Osteocyte (in vitro differentiated cells): Measurements from ENCODE around the gene IGFL4. TPM values are rescaled to one million over a fixed set of nuclear protein-coding genes. Genes with fewer than 3 reads are reported as not detected.

ENCODE experiments used
- DNase-seq: peaks from one replicate; pipeline ENCODE4 v3.0.0; 2021; ENCODE audit warnings: mixed read lengths; ENCODE audit not compliant: unreplicated experiment; ENCODE audit errors: extremely low spot score
- H3K27ac Mint-ChIP-seq: one replicate; pipeline ENCODE4 v1.8.0; 2021; ENCODE audit warnings: mild to moderate bottlenecking, mixed read lengths; ENCODE audit not compliant: unreplicated experiment
- H3K27me3 Mint-ChIP-seq: one replicate; pipeline ENCODE4 v1.8.0; 2021; ENCODE audit warnings: mixed read lengths; ENCODE audit not compliant: unreplicated experiment
- H3K36me3 Mint-ChIP-seq: one replicate; pipeline ENCODE4 v1.8.0; 2021; ENCODE audit warnings: mixed read lengths; ENCODE audit not compliant: unreplicated experiment
- H3K4me1 Mint-ChIP-seq: one replicate; pipeline ENCODE4 v1.8.0; 2021; ENCODE audit warnings: mixed read lengths; ENCODE audit not compliant: unreplicated experiment
- H3K4me3 Mint-ChIP-seq: one replicate; pipeline ENCODE4 v1.8.0; 2021; ENCODE audit warnings: mild to moderate bottlenecking, moderate library complexity, mixed read lengths; ENCODE audit not compliant: unreplicated experiment
- H3K9me3 Mint-ChIP-seq: one replicate; pipeline ENCODE4 v1.8.0; 2021; ENCODE audit warnings: mixed read lengths; ENCODE audit not compliant: unreplicated experiment
- CTCF ChIP-seq: fragments of 200-600 bp; sonication (generic); IDR thresholded peaks from 2 replicates; pipeline ENCODE4 v1.5.0; 2021; ENCODE audit warnings: antibody characterized with exemption, mild to moderate bottlenecking, moderate library complexity
- total RNA-seq: library from RNA; stranded (reverse); gene quantifications from 2 replicates; pipeline ENCODE4 v1.2.1, GENCODE V29; 2021

IGFL4 gene
- total RNA-seq, 1 donor from 2014 or later = not detected

DNA sequence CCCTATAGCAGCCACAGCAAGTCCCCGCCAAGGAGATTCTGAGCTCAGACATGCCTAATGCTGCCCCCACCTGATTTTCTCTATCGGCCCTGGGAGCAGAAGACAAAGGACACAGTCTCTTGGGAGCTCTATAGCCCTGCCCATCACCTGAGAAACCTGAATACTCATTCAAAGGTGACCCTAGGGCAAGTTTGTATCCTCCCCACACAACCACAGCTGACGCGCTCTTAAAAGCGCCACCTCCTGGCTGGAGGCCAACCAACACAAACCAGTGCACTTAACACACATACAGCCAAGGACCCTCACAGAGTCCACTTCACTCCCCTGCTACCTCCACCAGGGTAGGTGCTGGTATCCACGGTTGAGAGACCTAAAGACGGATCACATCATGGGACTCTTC lies 8.8 kb upstream of the IGFL4 start:
- Mint-ChIP-seq H3K27me3 (peaks cover 80% of the 10 kb centered on the region), H3K36me3 (no peaks in the 10 kb centered on the region), H3K9me3 (peaks cover 14% of the 10 kb centered on the region), H3K4me3 (no peak overlapping the region), H3K27ac (no peak overlapping the region), H3K4me1 (no peaks in the 10 kb centered on the region)
- TF ChIP-seq CTCF = no peak
- DNase-seq = no peak

DNA sequence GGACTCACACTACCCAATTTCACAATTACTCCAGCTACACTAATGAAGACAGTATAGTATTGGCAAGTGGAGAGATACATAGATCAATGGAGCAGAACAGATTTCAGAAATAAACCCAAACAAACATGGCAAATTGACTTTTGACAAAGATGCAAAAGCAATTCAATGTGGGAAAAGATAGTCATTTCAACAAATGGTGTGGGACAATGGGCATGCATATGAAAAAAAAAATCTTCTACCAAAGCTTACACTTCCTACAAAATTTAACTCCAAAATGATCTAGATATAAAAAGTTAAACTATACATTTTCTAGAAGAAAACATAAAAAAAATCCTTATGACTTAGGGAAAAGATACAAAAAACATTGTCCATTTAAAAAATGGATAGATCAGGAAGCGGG lies 2.7 kb upstream of the IGFL4 start:
- no peaks in the 10 kb centered on the region for H3K4me1 Mint-ChIP-seq
- H3K27ac Mint-ChIP-seq = no peak overlapping the region
- no peak overlapping the region for H3K4me3 Mint-ChIP-seq
- peaks cover 68% of the 10 kb centered on the region for H3K27me3 Mint-ChIP-seq
- no peak for DNase-seq
- peaks cover 1% of the 10 kb centered on the region for H3K36me3 Mint-ChIP-seq
- no peak for TF ChIP-seq CTCF
- peaks cover 24% of the 10 kb centered on the region for H3K9me3 Mint-ChIP-seq

DNA sequence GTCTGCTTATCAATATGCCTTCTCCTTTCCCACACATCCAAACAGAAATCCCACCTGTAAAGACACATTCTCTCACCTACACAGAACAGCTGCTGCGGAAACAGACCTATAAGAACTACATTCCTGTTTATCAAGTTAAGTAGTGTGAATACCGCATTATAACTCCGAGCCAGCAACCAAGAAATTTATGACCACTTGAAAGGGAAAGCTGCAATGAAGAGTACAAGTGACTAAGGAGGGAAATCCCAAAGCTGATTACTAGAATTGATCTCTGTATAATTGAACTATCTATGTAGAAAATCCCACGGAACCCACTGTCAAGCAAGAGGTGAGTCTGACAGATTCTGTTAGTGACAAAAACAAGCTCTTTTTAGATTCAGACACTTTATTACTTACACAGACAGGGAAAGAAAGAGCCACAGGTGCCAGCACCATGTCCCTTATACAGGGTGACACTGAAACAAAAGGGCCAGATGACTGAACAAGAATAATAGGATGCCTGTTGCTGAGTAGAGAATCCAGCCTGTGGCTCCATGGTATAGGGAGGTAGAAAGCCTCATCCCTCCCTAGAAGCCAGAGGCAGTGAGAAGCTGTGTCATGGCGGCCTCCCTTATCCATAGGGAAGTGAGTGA lies 1.6 kb upstream of the IGFL4 start:
- Mint-ChIP-seq H3K4me3 (no peak overlapping the region), H3K36me3 (peaks cover 1% of the 10 kb centered on the region), H3K27me3 (peaks cover 57% of the 10 kb centered on the region), H3K4me1 (no peaks in the 10 kb centered on the region), H3K9me3 (peaks cover 19% of the 10 kb centered on the region), H3K27ac (no peak overlapping the region)
- no peak for TF ChIP-seq CTCF
- no peak for DNase-seq

GRCh38 chr19:46040125-46040524 lies 677 bp downstream of the IGFL4 start:
- Mint-ChIP-seq H3K9me3 (peaks cover 10% of the 10 kb centered on the region), H3K36me3 (peaks cover 1% of the 10 kb centered on the region), H3K27ac (no peak overlapping the region), H3K4me1 (no peaks in the 10 kb centered on the region), H3K27me3 (peaks cover 44% of the 10 kb centered on the region), H3K4me3 (no peak overlapping the region)
- no peak for DNase-seq
- TF ChIP-seq CTCF = no peak

- Mint-ChIP-seq H3K4me1 (no peaks in the 10 kb centered on the region), H3K36me3 (peaks cover 1% of the 10 kb centered on the region), H3K4me3 (no peak overlapping the region), H3K27me3 (peaks cover 27% of the 10 kb centered on the region), H3K27ac (no peak overlapping the region), H3K9me3 (no peaks in the 10 kb centered on the region)
- no peak for TF ChIP-seq CTCF
- no peak for DNase-seq
Measured at GRCh38 chr19:46036744-46037128, 4.1 kb downstream of the IGFL4 start.
